Epidermal melanocyte (primary cell): ENCODE results near the gene COQ8A.

Source experiments
- DNase-seq: peaks from one replicate; pipeline ENCODE4 v3.0.0; 2011; ENCODE audit warnings: low spot score; ENCODE audit not compliant: insufficient read length

COQ8A gene

GRCh38 chr1:226972931-226973330 is 32.8 kb downstream of the COQ8A start:
- DNase-seq = no peak

- DNase-seq = no peak
Observed at GRCh38 chr1:226973371-226973897, 33.3 kb downstream of the COQ8A start.

- peak; percentile 27 for DNase-seq
Observed at GRCh38 chr1:226973898-226974543, 33.9 kb downstream of the COQ8A start.

GRCh38 chr1:226974544-226975258 is 34.6 kb downstream of the COQ8A start:
- no peak for DNase-seq

GRCh38 chr1:226975259-226976250 is 35.5 kb downstream of the COQ8A start:
- DNase-seq = no peak

GRCh38 chr1:226976276-226976977 is 36.3 kb downstream of the COQ8A start:
- DNase-seq = no peak

- no peak for DNase-seq
Observed at GRCh38 chr1:226976978-226977642, 37.0 kb downstream of the COQ8A start.

GRCh38 chr1:226977643-226978431 is 37.7 kb downstream of the COQ8A start:
- no peak for DNase-seq

GRCh38 chr1:226978432-226979114 is 38.5 kb downstream of the COQ8A start:
- DNase-seq = no peak

GRCh38 chr1:226979115-226979516 is 39.0 kb downstream of the COQ8A start:
- DNase-seq = no peak

- no peak for DNase-seq
Observed at GRCh38 chr1:226979517-226980121, 39.5 kb downstream of the COQ8A start.

GRCh38 chr1:226980122-226980560 is 40.0 kb downstream of the COQ8A start:
- no peak for DNase-seq

GRCh38 chr1:226980565-226981385 is 40.7 kb downstream of the COQ8A start:
- no peak for DNase-seq

- no peak for DNase-seq
Observed at GRCh38 chr1:226981386-226981817, 41.3 kb downstream of the COQ8A start.

- DNase-seq = no peak
Observed at GRCh38 chr1:226981838-226982237, 41.7 kb downstream of the COQ8A start.

GRCh38 chr1:226982451-226983177 is 42.5 kb downstream of the COQ8A start:
- DNase-seq = no peak
